Kidney (tissue), 14 donors: ENCODE data around the gene MARCO. TPM values are rescaled to one million over a fixed set of nuclear protein-coding genes. Genes with fewer than 3 reads are reported as not detected.

ENCODE experiments used
- DNase-seq, 5 donors: peaks; one replicate each; pipeline ENCODE4 v3.0.0-alpha.2; 2013 to 2020
- FAIRE-seq: peaks from 2 replicates; lab custom pipeline; 2012; peaks lifted over from hg19 to GRCh38; lab: Jason Lieb, UNC
- H3K27ac ChIP-seq, 2 donors: one replicate each; pipeline ENCODE4 v1.7.0; 2013; ENCODE audit warnings: low read depth in 2 of 2, low read length in 2 of 2, inconsistent platforms in 1 of 2
- H3K27me3 ChIP-seq: one replicate; pipeline ENCODE4 v1.7.1; 2013; ENCODE audit warnings: low read length, inconsistent platforms; ENCODE audit not compliant: control insufficient read depth, insufficient read depth
- H3K36me3 ChIP-seq, 3 donors: one replicate each; pipeline versions ENCODE4 v1.7.0 to v1.7.1; 2013; ENCODE audit warnings: low read length in 3 of 3, control low read depth in 1 of 3, inconsistent platforms in 1 of 3; ENCODE audit not compliant: insufficient read depth in 3 of 3, control insufficient read depth in 2 of 3
- H3K4me1 ChIP-seq, 3 donors: one replicate each; pipeline versions ENCODE4 v1.7.0 to v1.7.1; 2013; ENCODE audit warnings: low read length in 3 of 3, inconsistent platforms in 1 of 3, low read depth in 1 of 3; ENCODE audit not compliant: control insufficient read depth in 2 of 3, insufficient read depth in 2 of 3
- H3K4me3 ChIP-seq, 3 donors: one replicate each; pipeline versions ENCODE4 v1.7.0 to v1.8.1; 2013; ENCODE audit warnings: low read length in 3 of 3, control low read depth in 1 of 3, inconsistent platforms in 1 of 3
- H3K9ac ChIP-seq, 3 donors: one replicate each; pipeline versions ENCODE4 v1.7.0 to v1.7.1; 2013; ENCODE audit warnings: low read length in 3 of 3, control low read depth in 1 of 3, inconsistent platforms in 1 of 3
- H3K9me3 ChIP-seq, 3 donors: one replicate each; pipeline versions ENCODE4 v1.7.0 to v1.7.1; 2013; ENCODE audit warnings: low read length in 3 of 3, control low read depth in 1 of 3, inconsistent platforms in 1 of 3; ENCODE audit not compliant: control insufficient read depth in 2 of 3, insufficient read depth in 1 of 3
- CTCF ChIP-seq: IDR thresholded peaks from 3 replicates; pipeline ENCODE4 v1.5.1; 2012; ENCODE audit warnings: mild to moderate bottlenecking, moderate library complexity, borderline replicate concordance; ENCODE audit not compliant: insufficient read depth; ENCODE audit errors: extremely low read depth
- intact Hi-C: fragments of 100-400 bp; cut with DNase I; formaldehyde crosslinking; loops from one replicate; pipeline ENCODE4 v1.11.1; 2022
- polyA plus RNA-seq: library from polyadenylated mRNA; stranded (reverse); fragments of 350-450 nt; fragmentation: Illumina TruSeq; extraction: RNeasy Lipid Tissue Mini Kit (QIAGEN cat#74804); gene quantifications from one replicate; pipeline ENCODE4 v1.2.3, GENCODE V29; 2014; ENCODE audit warnings: low read depth, low replicate concordance; ENCODE audit not compliant: insufficient read depth
- total RNA-seq: library from RNA; stranded (reverse); fragmentation: NEBNext Ultra II Directional; extraction: Animal tissue kit (Norgen Biotek cat#: 25700); gene quantifications from one replicate; pipeline ENCODE4 v1.2.1, GENCODE V29; 2021
- donor health status: control.
- donor health status: control.
- donor health status: control.
- donor health status: control.
- donor health status: control.
- donor health status: DM: yes; HTN: yes; CAD: no.
- donor health status: Normal renal cell carcinoma (clear cell type).

MARCO gene
- total and polyA plus RNA-seq, 2 donors from 2014 or later, result 0.65 to 4.6 TPM

- no peak for TF ChIP-seq CTCF
- DNase-seq (peak in 1 of 5 donors; percentile 6), FAIRE-seq (no peak)
- no peak overlapping the region for H3K27ac ChIP-seq
- H3K27me3 ChIP-seq, result peaks cover 3% of the 10 kb centered on the region
- H3K9ac ChIP-seq, result no peak overlapping the region
- intact Hi-C loops, result no loop called here
- H3K9me3 ChIP-seq, result no peaks in the 10 kb centered on the region
- H3K36me3 ChIP-seq, result no peaks in the 10 kb centered on the region
- no peaks in the 10 kb centered on the region for H3K4me1 ChIP-seq
- no peak overlapping the region for H3K4me3 ChIP-seq
Measured at GRCh38 chr2:119012345-119013301, 70.6 kb downstream of the MARCO start.

- DNase-seq (peak in 1 of 5 donors; percentile 4), FAIRE-seq (no peak)
- H3K4me1 ChIP-seq, result no peaks in the 10 kb centered on the region
- H3K9me3 ChIP-seq, result no peaks in the 10 kb centered on the region
- peaks cover 3% of the 10 kb centered on the region for H3K27me3 ChIP-seq
- H3K36me3 ChIP-seq, result no peaks in the 10 kb centered on the region
- H3K27ac ChIP-seq, result no peak overlapping the region
- no peak overlapping the region for H3K4me3 ChIP-seq
- TF ChIP-seq CTCF, result no peak
- H3K9ac ChIP-seq, result no peak overlapping the region
- intact Hi-C loops, result no loop called here
Measured at GRCh38 chr2:119013671-119014070, 71.7 kb downstream of the MARCO start.

GRCh38 chr2:119015845-119016244 is 73.9 kb downstream of the MARCO start:
- no peaks in the 10 kb centered on the region for H3K36me3 ChIP-seq
- H3K27me3 ChIP-seq, result no peaks in the 10 kb centered on the region
- no peaks in the 10 kb centered on the region for H3K9me3 ChIP-seq
- intact Hi-C loops, result no loop called here
- H3K4me1 ChIP-seq, result no peaks in the 10 kb centered on the region
- H3K27ac ChIP-seq, result no peak overlapping the region
- TF ChIP-seq CTCF, result no peak
- FAIRE-seq (no peak), DNase-seq (no peak)
- H3K4me3 ChIP-seq, result no peak overlapping the region
- H3K9ac ChIP-seq, result no peak overlapping the region
